Measurements from ENCODE around the gene RPL10A. TPM values are rescaled to one million over a fixed set of nuclear protein-coding genes. Genes with fewer than 3 reads are reported as not detected.

RPL10A gene
- total and polyA plus RNA-seq, 2 of the 13 experiments (the other 11 are each of a cell fraction or from before 2014, with no cell fraction given): 1,854 to 2,726 TPM

DNA sequence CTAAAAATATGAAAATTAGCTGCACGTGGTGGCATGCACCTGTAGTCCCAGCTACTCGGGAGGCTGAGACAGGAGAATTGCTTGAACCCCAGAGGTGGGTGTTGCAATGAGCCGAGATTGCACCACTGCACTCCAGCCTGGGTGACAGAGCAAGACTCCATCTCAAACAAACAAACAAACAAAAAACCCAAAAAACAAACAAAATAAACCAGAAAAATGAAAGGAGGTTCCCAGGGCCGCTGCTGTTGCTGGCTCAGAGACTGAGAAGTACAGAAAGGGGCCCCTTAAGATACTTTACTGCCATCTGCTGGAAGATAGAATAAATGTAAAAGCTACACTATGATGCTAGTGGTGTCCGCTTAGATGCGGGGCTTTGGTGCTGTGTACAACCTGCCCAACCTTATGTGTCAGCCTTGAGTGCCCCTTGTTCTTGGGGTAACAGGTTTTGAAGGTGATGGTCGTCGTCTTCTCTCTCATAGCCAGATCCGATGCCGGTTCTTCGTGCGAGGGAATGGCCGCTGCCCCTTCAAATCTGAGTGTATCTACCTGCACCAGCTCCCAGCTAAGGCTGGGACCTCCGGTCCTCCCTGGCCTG lies 18.8 kb upstream of the RPL10A start (continued):
- TF ChIP-seq, protein P1, sequence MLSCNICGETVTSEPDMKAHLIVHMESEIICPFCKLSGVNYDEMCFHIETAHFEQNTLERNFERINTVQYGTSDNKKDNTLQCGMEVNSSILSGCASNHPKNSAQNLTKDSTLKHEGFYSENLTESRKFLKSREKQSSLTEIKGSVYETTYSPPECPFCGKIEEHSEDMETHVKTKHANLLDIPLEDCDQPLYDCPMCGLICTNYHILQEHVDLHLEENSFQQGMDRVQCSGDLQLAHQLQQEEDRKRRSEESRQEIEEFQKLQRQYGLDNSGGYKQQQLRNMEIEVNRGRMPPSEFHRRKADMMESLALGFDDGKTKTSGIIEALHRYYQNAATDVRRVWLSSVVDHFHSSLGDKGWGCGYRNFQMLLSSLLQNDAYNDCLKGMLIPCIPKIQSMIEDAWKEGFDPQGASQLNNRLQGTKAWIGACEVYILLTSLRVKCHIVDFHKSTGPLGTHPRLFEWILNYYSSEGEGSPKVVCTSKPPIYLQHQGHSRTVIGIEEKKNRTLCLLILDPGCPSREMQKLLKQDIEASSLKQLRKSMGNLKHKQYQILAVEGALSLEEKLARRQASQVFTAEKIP (CRISPR knock-in tag; IDR thresholded peaks at IDR 0.05; ENCODE audit: borderline replicate concordance): no peak
- TF ChIP-seq ZNF136 (CRISPR knock-in tag; IDR thresholded peaks at IDR 0.05; ENCODE audit: low read depth): 0 out of 2 replicates have a peak, but pooled peaks have one; percentile 12
- TF ChIP-seq, protein P2, sequence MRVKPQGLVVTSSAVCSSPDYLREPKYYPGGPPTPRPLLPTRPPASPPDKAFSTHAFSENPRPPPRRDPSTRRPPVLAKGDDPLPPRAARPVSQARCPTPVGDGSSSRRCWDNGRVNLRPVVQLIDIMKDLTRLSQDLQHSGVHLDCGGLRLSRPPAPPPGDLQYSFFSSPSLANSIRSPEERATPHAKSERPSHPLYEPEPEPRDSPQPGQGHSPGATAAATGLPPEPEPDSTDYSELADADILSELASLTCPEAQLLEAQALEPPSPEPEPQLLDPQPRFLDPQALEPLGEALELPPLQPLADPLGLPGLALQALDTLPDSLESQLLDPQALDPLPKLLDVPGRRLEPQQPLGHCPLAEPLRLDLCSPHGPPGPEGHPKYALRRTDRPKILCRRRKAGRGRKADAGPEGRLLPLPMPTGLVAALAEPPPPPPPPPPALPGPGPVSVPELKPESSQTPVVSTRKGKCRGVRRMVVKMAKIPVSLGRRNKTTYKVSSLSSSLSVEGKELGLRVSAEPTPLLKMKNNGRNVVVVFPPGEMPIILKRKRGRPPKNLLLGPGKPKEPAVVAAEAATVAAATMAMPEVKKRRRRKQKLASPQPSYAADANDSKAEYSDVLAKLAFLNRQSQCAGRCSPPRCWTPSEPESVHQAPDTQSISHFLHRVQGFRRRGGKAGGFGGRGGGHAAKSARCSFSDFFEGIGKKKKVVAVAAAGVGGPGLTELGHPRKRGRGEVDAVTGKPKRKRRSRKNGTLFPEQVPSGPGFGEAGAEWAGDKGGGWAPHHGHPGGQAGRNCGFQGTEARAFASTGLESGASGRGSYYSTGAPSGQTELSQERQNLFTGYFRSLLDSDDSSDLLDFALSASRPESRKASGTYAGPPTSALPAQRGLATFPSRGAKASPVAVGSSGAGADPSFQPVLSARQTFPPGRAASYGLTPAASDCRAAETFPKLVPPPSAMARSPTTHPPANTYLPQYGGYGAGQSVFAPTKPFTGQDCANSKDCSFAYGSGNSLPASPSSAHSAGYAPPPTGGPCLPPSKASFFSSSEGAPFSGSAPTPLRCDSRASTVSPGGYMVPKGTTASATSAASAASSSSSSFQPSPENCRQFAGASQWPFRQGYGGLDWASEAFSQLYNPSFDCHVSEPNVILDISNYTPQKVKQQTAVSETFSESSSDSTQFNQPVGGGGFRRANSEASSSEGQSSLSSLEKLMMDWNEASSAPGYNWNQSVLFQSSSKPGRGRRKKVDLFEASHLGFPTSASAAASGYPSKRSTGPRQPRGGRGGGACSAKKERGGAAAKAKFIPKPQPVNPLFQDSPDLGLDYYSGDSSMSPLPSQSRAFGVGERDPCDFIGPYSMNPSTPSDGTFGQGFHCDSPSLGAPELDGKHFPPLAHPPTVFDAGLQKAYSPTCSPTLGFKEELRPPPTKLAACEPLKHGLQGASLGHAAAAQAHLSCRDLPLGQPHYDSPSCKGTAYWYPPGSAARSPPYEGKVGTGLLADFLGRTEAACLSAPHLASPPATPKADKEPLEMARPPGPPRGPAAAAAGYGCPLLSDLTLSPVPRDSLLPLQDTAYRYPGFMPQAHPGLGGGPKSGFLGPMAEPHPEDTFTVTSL (CRISPR knock-in tag; IDR thresholded peaks at IDR 0.05; ENCODE audit: borderline replicate concordance): no peak
- TF ChIP-seq ARNT2 (CRISPR knock-in tag; IDR thresholded peaks at IDR 0.05; ENCODE audit: low read depth): peak; percentile 52; the same call in 1 of the 2 replicates
- peak; percentile 33; the same call in 1 of the 2 replicates for TF ChIP-seq THAP11 (CRISPR knock-in tag; IDR thresholded peaks at IDR 0.05)
- TF ChIP-seq SOX5 (CRISPR knock-in tag; IDR thresholded peaks at IDR 0.05; ENCODE audit: borderline replicate concordance): 0 out of 2 replicates have a peak, but pooled peaks have one; percentile 11
- no peak for TF ChIP-seq CBX1 (IDR thresholded peaks at IDR 0.05; ENCODE audit: low read depth)
- no peak for TF ChIP-seq ONECUT2 (CRISPR knock-in tag; IDR thresholded peaks at IDR 0.05)
- TF ChIP-seq ZNF383 (CRISPR knock-in tag; IDR thresholded peaks at IDR 0.05; ENCODE audit: borderline replicate concordance): no peak
- TF ChIP-seq, protein P3, sequence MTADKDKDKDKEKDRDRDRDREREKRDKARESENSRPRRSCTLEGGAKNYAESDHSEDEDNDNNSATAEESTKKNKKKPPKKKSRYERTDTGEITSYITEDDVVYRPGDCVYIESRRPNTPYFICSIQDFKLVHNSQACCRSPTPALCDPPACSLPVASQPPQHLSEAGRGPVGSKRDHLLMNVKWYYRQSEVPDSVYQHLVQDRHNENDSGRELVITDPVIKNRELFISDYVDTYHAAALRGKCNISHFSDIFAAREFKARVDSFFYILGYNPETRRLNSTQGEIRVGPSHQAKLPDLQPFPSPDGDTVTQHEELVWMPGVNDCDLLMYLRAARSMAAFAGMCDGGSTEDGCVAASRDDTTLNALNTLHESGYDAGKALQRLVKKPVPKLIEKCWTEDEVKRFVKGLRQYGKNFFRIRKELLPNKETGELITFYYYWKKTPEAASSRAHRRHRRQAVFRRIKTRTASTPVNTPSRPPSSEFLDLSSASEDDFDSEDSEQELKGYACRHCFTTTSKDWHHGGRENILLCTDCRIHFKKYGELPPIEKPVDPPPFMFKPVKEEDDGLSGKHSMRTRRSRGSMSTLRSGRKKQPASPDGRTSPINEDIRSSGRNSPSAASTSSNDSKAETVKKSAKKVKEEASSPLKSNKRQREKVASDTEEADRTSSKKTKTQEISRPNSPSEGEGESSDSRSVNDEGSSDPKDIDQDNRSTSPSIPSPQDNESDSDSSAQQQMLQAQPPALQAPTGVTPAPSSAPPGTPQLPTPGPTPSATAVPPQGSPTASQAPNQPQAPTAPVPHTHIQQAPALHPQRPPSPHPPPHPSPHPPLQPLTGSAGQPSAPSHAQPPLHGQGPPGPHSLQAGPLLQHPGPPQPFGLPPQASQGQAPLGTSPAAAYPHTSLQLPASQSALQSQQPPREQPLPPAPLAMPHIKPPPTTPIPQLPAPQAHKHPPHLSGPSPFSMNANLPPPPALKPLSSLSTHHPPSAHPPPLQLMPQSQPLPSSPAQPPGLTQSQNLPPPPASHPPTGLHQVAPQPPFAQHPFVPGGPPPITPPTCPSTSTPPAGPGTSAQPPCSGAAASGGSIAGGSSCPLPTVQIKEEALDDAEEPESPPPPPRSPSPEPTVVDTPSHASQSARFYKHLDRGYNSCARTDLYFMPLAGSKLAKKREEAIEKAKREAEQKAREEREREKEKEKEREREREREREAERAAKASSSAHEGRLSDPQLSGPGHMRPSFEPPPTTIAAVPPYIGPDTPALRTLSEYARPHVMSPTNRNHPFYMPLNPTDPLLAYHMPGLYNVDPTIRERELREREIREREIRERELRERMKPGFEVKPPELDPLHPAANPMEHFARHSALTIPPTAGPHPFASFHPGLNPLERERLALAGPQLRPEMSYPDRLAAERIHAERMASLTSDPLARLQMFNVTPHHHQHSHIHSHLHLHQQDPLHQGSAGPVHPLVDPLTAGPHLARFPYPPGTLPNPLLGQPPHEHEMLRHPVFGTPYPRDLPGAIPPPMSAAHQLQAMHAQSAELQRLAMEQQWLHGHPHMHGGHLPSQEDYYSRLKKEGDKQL (CRISPR knock-in tag; IDR thresholded peaks at IDR 0.05; ENCODE audit: low read depth): no peak
- 0 out of 2 replicates have a peak, but pooled peaks have one; percentile 40 for TF ChIP-seq ZNF44 (CRISPR knock-in tag; IDR thresholded peaks at IDR 0.05)
- TF ChIP-seq, protein P4, sequence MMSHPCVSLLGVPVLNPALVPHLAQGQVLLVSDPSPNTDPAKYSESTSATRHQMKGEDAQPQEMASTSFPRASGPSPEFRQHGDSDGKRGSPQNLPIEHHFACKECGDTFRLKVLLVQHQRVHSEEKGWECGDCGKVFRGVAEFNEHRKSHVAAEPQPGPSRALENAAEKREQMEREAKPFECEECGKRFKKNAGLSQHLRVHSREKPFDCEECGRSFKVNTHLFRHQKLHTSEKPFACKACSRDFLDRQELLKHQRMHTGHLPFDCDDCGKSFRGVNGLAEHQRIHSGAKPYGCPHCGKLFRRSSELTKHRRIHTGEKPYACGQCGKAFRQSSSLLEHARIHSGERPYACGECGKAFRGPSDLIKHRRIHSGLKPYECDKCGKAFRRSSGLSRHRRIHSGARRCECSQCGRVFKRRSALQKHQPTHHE (CRISPR knock-in tag; IDR thresholded peaks at IDR 0.05; ENCODE audit: borderline replicate concordance): 0 out of 2 replicates have a peak, but pooled peaks have one; percentile 12
- TF ChIP-seq ZNF138 (CRISPR knock-in tag; IDR thresholded peaks at IDR 0.05; ENCODE audit: low read depth): no peak
- TF ChIP-seq FOXA1 (IDR thresholded peaks at IDR 0.05): no peak
- 0 out of 2 replicates have a peak, but pooled peaks have one; percentile 25 for TF ChIP-seq FOXA1 (CRISPR knock-in tag; IDR thresholded peaks at IDR 0.05)
